Amniotic epithelial cell (primary cell): ENCODE data around the gene LMNTD2.

Experiments used
- DNase-seq: peaks from one replicate; pipeline ENCODE4 v3.0.0-alpha.2; 2010; ENCODE audit warnings: low read depth

The LMNTD2 gene

DNA sequence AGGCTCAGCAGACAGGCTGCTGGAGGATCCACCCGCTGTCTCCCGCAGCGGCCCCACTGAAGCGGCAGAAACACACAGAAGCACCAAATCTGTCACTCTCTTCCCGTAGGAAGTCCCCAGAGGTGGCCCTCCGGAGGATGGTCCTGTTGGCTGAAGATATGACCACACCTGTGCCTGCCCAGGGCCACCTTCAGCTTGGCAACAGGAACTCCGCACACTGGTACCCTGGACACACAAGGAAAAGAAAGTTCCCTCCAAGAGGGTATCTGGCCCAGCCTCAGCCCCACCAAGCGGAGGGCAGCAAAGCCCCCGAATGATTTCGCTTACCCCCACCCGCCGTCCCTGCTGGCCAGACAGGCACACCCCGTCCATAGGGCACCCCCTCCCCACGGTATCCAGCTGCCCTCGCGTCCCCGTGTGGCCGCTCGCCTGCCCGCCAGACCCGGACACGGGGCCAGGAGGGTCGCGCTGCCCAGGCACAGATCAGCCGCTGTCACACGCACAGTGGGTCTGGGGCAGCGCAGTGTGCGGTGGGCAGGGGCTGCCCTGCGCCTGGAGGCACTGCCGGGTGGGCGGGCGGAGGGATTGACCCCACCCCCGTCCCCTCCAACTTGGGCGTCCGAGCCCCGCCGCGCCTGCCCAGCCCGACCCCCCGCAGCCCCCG lies 7.2 kb upstream of the LMNTD2 start:
- DNase-seq = no peak

DNA sequence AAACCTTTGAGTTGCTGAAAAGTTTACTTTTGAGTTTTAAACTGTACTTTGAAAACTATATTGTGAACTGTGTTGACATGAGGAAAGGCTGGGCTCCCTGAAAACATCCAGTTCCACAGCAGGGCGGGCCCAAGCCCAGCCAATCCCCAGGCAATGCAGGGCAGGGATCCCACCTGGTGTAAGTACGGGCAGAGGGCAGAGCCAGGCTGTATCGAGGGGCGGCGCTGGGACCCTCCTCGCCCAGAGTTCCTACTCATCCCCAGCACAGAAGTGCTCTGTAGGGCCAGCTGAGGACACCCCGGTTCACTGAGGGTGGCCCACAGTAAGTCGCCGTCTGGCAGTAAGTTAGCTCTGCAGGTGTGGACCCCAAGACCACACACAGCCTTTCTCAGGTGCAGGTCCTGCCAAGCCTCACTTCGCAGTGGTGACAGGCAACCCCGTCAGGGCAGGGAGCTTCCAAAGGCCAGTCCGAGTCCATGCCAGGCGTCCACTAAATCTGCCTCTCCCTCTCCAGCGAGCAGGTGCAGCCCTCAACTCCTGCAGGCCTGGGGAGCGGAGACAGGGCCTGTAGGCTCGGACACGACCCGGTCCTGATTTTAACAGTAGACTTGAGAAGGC lies 6.6 kb upstream of the LMNTD2 start:
- no peak for DNase-seq

DNA sequence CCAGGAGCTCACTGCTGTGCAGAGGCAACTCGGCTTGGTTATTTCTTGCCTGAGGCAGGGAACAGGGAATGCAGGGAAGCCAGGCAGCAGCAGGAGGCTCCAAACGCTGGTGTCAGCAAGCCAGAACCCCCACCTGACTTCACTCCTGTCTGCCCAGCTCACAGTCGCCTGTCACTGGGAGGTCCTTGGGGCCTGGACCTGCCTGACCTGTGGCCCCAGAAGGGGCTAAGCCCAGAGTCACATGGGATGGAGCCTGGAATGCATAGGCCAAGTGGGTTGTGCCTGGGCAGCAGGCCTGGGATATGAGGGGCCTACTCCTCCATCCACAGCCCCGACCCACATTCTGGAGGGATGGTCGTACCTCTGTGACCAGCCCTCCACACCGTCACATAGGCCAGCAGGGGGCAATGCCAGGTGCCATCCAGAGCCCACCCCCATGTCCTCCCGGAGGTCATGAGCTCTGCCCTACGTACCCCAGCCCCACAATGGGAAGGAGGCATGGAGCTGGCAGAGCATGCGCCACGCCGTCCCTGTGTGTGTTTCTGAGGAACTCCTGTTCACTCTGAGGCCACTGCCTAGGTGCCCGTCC lies 5.5 kb upstream of the LMNTD2 start:
- no peak for DNase-seq

DNA sequence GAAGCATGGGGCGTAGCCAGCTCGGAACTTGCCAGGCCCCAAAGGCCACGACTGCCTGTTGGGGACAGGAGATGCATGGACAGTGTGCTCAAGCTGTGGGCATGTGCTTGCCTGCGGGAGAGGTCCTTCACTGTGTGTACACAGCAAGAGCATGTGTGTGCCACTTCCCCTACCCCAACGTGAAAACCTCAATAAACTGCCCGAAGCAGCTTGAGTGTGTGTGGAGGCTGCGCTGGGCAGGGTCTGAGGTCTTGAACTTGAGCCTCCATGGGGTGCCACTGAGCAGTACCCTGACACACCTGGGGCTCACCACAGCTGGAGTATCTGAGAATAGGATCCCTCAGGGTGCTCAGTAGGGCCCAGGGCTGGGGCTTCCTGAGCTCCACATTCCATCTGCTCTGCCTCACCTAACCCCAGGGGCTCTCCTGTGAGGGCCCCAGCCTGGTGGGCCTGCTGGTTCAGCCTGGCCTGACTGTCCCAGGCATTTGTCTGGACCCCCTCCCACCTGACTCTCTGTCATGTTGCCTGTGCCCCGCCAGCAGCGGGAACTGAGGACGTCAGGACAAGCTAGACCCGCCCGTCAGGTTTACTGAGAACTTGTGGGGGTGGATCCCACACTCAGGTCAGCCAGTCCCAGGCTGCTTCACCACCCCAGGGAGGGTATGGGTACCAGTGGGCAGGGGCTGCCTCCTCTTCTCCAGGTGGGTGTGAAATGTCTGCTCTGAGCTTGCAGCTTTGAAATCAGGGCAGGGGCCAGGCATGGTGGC lies 3.5 kb upstream of the LMNTD2 start:
- DNase-seq = no peak

DNA sequence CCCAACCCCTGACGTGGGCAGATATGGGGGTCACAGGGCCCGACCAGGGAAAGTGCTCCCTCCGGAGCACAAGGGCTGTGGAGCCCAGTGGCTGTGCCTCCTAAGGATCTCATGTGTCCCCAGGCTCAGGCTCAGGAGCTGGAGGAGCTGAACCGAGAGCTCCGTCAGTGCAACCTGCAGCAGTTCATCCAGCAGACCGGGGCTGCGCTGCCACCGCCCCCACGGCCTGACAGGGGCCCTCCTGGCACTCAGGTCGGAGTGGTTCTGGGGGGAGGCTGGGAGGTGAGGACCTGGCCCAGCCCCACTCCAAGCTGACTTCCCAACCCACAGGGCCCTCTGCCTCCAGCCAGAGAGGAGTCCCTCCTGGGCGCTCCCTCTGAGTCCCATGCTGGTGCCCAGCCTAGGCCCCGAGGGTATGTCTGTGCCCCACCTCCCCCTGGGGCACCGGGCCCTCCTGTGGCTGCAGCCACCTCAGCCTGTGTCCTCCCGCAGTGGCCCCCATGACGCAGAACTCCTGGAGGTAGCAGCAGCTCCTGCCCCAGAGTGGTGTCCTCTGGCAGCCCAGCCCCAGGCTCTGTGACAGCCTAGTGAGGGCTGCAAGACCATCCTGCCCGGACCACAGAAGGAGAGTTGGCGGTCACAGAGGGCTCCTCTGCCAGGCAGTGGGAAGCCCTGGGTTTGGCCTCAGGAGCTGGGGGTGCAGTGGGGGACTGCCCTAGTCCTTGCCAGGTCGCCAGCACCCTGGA lies 2.7 kb upstream of the LMNTD2 start:
- no peak for DNase-seq

DNA sequence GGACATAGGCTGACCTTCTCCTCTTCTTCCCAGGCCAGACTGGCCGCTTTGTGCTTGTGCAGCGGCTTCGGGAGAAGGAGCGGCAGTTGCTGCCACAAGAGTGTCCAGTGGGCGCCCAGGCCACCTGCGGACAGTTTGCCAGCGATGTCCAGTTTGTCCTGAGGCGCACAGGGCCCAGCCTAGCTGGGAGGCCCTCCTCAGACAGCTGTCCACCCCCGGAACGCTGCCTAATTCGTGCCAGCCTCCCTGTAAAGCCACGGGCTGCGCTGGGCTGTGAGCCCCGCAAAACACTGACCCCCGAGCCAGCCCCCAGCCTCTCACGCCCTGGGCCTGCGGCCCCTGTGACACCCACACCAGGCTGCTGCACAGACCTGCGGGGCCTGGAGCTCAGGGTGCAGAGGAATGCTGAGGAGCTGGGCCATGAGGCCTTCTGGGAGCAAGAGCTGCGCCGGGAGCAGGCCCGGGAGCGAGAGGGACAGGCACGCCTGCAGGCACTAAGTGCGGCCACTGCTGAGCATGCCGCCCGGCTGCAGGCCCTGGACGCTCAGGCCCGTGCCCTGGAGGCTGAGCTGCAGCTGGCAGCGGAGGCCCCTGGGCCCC lies 1.6 kb upstream of the LMNTD2 start:
- no peak for DNase-seq

DNA sequence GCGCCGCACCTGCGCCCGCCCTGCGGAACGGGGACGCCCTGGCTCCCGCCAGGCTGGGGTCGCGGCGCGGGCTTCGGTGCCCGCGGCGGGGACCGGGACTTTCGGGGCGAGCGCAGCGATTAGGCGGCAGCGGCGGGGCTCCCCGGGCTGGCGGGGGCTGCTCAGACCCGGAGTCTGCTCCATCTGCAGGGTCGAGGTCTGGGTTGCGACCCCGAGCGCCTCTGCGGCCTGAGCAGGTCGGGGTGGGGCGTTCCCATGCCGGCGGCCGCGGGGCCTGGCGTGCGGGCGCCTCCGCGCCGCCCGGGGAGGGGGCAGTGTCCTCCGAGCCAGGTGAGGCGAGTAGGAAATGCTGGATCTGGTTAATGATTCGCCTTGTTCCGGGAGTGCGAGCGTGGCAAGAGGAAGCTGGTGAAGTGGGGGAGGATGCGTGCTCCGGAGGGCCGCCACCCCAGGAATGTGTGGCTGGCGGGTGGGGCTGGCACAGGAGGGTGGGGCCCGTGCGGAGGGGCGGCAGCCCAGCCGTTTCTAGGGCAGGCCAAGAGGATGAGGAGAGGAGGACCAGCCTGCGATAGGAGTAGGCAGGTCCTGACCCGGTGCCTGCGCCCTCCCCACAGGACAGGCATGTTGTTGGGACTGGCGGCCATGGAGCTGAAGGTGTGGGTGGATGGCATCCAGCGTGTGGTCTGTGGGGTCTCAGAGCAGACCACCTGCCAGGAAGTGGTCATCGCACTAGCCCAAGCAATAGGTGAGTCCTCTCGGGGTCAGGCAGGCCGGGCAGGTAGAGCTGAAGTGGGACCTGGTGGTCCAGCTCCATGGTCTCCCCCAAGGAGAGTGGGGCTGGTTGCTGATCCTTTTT lies 838 bp upstream of the LMNTD2 start:
- peak; percentile 43 for DNase-seq

DNA sequence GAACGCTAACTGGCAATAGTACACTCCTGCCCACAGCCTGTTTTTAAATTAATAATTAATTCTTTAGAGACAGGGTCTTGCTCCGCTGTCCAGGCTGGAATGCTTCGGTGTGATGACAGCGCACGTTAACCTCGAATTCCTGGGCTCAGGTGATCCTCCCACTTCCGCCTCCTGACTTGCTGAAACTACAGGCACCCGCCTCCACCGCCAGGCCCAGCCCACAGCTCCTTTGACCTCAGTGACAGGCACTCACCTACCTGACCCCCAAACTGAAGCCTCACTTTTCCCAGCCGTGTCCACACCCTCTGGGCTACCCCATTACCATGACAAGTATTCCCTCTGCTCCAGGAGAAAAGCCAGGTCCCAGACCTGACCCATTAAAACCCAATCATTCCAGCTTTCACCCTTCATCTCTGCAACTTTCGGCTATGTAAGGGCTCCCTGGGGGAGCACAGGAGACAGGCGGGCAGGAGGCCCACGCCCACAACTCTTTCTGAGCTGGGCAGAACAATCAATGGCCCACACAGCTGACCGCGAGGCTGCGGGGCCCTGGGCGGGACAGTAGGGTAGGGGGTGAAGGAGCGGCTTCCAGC lies 730 bp downstream of the LMNTD2 start:
- DNase-seq = no peak

DNA sequence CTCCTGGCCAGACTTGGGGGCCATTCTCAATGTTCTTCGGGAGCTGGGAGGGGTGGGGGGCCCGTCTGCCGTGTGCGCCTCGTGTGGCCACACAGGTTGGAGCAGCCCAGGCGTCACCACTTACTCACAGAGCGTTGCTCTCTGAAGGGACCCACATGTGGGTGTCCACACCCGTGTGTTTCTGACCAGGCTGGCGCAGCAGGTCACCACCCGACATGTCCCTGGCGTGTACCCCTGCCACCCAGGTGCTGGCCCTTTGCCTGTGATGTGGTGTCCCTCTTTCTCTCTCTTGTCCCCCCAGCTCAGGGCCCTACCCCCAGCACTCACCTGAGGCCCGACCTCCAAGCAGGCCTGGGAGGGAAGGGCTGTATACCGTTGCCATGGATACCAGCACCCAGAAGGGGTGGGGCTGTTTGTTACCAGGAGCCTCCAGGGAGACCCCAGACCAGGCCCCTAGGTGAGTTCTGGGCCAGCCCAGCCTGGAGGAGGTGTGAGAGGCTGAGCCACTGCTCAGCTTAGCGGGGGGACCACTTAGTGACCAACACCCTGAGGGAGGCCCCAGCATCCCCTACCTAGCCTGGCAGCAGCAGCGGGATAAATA lies 1.4 kb downstream of the LMNTD2 start:
- DNase-seq = no peak

DNA sequence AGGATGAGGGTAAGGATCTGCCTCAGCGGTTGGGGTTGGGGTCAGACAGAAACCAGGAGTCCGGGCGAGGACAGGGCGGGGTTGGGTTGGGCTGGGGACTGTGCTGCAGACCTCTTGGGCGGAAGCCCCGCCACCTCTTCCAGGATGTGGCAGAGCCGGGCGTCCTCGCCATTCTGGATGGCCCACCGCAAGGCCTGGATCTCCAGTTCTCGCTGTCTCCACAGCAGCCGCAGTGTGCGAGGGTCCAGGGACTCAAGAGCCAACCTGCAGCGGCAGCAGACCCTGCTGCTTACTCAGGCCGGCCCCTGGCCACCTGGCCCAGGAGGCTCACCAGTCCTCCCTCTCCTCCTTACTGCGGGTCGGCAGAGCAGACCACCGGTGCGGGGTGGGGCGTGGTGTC lies 2.0 kb downstream of the LMNTD2 start:
- no peak for DNase-seq

DNA sequence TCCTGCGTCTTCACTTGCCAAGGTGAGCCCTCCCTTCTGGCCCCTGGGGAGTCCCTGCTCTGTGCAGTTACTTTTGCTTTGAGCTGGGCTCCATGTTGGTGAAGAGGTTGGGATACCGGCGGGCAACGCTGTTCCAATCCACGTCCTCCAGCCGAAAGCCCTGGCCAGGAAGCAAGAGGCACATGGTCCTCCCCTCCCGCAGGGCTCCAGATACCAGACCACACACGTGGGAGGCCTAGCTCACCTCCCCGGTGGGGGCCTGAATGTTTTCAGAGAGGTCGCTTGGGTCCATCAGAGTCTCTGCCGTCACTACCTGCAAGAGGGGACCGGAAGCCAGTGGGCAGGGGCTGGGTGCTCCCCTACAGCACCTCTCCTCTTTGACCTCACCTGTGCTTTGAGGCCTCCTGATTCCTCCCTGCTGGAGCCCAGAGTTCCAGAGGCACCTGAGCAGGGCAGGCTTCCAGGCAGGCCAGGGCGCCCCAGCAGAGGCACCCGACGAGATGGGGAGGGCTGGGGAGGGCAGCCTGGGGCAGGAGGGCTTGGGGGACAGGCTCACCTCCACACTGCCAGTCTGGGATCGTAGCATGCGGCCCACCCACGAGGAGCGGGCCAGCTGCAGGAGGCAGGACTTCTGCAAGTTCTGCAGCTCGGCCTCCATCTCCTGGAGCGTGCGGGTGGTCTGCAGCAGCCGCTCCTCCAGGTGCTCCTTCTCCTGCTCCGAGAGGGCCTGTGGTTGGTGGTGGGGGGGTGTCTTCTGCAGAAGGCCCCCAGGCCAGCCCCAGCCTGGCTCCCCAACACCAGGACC lies 3.0 kb downstream of the LMNTD2 start:
- no peak for DNase-seq

DNA sequence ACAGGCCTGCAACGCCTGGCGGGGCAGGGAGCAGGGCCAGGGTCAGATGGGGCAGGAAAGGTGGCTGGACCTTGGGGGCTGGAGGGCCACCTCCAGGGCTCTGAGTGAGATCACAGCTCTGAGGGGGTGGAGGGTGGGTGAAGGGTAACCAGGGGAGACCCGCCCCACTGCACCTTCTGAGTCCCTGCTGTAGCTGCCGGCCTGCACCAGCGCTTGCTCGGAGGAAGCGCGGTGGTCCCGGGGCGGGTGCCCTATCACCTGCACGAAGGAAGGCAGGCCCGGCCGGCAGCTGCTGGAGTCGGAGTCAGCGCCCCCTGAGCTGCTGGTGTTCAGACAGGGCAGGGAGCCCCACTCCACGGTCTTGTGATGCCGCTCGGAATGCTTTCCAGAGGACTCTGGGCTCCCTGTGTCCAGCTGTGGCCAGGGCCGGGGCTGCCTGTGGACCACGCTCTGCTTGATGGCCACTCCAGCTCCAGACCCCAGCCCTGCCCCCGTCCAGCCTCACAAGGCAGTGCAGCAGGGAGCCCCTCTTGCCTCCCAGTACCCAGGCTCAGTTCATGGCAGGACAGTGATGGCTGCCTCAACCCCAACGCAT lies 3.8 kb downstream of the LMNTD2 start:
- no peak for DNase-seq

DNA sequence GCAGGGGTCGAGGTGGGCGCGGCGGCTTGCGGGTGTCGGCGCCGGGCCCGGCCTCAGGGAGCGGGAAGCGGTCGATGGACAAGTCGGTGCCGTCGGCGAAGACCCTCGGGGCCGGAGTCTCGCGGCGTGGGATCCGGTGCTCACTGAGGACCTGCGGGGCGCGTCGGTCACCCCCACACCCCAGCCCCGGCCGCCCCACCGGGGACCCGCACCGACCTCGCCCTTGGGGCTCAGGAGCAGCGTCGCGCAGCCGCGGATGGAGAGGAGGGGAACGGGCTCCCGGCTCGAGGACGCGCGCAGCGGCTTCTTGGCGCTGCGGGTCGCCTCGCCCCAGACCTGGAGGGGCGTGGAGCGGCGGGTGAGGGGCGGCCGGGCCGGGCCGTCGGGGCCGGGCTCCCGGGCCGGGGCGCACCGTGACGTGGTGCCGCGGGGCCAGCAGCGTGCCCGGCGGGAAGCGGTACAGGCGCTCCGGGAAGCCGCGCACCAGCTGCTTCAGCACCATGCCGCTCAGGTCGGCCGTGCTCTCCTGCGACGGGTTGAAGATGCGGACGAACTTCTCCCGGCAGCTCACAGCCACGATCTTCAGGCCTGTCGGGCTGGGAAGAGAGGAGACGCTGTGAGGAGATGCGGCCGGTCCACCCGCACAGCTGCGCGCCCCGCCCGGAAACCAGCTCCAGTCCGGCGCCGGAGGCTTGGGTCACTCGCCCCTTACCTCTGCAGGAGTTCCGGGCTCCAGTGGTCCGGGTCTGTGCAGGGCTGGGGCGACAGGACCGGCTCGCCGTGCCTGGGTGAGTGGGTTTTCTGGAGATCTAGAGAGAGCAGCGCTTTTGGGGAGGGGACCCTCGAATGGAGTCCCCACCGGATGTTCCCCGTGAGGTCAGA lies 4.5 kb downstream of the LMNTD2 start:
- no peak for DNase-seq

DNA sequence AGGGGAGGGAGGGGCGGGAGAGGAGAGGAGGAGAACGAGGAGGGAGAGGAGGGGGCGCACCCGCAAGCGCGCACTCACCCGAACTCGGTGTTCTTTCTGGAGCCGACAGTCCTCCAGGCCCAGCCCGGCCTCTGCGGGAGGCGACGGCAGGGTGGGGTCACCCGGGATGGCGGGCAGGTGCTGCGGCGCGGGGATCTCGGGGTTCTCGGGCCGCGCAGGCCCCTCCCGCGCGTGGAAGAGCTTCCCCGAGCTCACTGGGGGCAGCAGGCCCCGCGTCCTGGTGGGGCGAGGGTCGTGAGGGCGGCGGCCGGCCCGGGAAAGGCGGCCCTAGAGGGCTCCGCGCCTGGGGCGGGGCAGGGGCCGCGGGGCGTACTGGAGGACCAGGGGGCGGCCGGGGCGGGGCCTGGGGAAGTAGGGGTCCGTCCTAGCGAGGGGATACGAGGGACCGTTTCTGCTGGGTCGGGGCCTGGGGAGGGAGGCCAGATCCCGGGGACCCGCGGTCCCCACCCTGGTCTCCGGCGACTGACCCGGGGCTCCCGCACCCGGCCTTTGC lies 5.2 kb downstream of the LMNTD2 start:
- DNase-seq = no peak

DNA sequence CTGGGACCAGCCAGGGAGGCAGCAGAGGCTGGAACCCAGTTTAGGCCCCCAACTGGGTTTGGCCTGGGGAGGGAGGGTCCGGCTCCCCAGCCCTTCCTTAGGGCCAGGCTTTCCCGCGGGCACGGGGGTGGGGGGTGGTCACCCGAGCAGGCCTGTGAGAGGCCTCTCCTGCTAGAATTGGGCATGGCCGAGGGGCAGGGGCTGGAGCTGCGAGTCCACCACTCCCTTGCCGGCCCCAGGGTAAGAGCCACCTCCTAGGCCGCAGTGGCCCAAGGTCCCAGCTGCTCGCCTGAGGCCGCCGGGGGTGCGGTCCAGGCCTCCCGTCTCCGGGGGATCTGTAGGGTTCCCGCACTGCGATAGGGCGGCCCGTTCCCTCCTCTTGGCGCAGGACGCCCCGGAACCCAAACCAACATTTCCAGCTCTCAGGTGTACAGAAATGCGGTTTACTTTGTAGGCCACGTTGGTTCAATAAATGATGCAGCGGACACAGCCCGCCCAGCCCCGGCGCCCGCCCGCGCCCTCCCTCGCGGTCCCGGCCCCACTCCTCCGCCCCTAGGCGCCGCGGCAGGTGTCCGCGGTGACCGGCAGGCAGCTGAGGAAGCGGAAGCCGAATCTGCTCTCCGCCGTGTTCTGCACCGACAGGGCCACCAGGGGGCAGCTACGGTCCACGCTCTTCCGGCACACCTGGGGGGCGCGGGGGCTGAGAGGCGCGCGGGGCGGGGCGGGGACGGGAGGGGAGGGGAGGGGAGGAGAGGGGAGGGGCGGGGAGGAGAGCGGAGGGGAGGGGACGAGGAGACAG lies 5.9 kb downstream of the LMNTD2 start:
- DNase-seq = no peak

DNA sequence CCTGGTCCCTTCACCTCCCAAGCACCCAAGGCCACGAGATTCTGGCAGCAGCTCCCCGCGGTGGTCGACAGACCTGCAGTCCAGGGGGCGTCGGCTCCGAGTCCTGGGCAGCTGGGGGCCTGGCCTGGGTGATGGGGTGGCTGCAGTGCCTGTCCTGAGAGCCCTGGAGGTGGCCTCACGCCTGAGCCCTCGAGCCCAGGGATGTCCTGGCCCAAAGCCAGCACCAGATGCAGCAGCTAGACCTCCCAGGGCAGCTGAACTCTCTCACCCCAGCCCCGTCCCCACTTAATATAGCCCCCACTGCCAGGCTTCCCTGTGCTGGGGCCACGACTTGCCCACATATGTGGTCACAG lies 6.6 kb downstream of the LMNTD2 start:
- DNase-seq = no peak
